Smooth muscle cell of the coronary artery (primary cell): ENCODE results near the gene CALM1. TPM values are rescaled to one million over a fixed set of nuclear protein-coding genes. Genes with fewer than 3 reads are reported as not detected.

Experiments used
- total RNA-seq: library from RNA; depleted of rRNA; stranded (reverse); fragments of >200 nt; gene quantifications from 2 replicates; pipeline ENCODE4 v1.2.3, GENCODE V29; 2014; ENCODE audit warnings: low replicate concordance

CALM1 gene
- 737 and 1,601 TPM in 2 replicates for total RNA-seq

DNA sequence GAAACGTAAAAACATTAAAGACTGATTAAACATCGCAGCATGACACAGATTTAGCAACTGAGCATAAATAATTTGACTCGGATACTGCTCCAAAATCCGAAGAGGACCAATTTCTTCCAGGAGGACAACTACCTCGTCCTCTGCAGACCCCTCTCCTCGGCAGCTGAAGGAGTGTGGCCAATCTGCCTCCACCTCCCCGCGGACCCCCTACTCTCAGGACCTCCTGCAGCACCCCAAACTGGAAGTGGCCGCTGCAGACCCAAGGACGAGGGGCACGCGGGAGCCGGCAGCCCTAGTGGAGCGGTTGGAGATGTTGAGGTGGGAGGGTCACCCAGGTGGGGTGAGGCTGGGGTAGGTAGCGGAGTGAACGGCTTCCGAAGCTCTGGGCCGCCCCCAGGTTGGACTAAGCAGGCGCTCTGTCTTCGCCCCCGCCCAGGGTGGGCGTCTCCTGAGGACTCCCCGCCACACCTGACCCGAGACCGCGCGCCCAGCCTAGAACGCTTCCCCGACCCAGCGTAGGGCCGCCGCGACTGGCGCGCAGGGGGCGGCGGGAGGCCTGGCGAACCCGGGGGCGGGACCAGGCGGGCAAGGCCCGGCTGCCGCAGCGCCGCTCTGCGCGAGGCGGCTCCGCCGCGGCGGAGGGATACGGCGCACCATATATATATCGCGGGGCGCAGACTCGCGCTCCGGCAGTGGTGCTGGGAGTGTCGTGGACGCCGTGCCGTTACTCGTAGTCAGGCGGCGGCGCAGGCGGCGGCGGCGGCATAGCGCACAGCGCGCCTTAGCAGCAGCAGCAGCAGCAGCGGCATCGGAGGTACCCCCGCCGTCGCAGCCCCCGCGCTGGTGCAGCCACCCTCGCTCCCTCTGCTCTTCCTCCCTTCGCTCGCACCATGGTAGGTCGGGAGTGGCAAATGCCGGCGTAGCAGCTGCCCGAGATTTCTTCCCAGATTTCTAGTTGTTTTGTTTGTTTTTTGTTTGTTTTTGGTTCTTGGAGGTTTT, at the start of gene CALM1:
Gene CALM1, plus strand, starts transcription at position 689 of the 999 bp plus-strand sequence. Its CDS starts 202 bp downstream, at position 891.

Other genes starting within 250 kb of the CALM1 start
- gene PSMC1, start 140.5 kb upstream of the CALM1 start, total RNA-seq, result 95.6 and 159 TPM in 2 replicates
- gene NRDE2, start 65.1 kb upstream of the CALM1 start, total RNA-seq, result 7.8 and 10.3 TPM in 2 replicates